VCaP (cell line): ENCODE results near the gene IFI6.

ENCODE experiments used
- H3K27ac ChIP-seq: fragments of 450-650 bp; 2 replicates; pipeline ENCODE4 v1.5.1; 2017
- TF ChIP-seq, protein P1 (sequence below): fragments of 450-650 bp; conservative IDR thresholded peaks from 2 replicates; pipeline ENCODE4 v1.5.1; 2017; ENCODE audit warnings: mild to moderate bottlenecking, moderate library complexity

Gene IFI6, protein sequence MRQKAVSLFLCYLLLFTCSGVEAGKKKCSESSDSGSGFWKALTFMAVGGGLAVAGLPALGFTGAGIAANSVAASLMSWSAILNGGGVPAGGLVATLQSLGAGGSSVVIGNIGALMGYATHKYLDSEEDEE

DNA sequence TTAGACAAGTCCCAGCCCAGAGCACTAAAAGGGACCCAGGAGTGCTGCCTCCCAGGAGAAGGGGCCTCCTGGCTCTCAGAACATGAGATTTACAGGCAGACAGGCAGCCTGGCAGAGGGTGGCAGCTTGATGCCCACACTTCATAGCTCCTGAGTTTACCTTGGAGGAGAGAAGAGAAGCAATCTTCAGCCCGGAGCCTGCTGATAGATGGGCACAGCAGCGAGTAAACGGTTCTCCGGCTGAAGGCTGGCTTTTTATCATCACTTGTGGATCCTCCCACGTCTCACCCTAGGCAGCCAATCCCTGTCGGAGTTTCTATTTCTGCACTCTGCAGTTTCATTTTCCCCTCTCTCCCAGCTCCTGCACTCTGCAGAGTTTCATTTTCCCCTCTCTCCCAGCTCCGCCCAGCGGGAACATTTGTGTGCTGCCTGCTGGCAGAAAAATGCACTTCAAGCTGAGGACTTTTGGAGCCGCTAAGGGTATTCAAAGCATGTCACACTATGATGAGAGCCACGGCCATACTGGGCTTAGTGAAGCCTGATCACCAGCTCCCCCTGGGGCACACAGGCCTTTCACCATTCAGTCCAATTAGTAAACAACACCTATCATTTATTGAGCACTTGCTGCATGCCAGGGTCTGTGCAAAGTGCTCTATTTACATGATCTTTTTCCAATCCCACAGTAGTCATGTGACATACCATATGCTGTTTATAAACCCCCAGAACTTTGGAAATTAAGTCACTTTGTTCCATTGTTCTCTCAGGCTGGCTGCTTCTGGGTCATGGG, at the start of gene IFI6:
Gene IFI6 (minus strand): TSS at position 229 of the 786 bp plus-strand sequence. CDS start 2,878 bp downstream, outside the sequence.
- H3K27ac ChIP-seq: peak within 1 kb of the TSS; percentile 69
- TF ChIP-seq, protein P1, sequence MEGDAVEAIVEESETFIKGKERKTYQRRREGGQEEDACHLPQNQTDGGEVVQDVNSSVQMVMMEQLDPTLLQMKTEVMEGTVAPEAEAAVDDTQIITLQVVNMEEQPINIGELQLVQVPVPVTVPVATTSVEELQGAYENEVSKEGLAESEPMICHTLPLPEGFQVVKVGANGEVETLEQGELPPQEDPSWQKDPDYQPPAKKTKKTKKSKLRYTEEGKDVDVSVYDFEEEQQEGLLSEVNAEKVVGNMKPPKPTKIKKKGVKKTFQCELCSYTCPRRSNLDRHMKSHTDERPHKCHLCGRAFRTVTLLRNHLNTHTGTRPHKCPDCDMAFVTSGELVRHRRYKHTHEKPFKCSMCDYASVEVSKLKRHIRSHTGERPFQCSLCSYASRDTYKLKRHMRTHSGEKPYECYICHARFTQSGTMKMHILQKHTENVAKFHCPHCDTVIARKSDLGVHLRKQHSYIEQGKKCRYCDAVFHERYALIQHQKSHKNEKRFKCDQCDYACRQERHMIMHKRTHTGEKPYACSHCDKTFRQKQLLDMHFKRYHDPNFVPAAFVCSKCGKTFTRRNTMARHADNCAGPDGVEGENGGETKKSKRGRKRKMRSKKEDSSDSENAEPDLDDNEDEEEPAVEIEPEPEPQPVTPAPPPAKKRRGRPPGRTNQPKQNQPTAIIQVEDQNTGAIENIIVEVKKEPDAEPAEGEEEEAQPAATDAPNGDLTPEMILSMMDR: peak; percentile 58

DNA sequence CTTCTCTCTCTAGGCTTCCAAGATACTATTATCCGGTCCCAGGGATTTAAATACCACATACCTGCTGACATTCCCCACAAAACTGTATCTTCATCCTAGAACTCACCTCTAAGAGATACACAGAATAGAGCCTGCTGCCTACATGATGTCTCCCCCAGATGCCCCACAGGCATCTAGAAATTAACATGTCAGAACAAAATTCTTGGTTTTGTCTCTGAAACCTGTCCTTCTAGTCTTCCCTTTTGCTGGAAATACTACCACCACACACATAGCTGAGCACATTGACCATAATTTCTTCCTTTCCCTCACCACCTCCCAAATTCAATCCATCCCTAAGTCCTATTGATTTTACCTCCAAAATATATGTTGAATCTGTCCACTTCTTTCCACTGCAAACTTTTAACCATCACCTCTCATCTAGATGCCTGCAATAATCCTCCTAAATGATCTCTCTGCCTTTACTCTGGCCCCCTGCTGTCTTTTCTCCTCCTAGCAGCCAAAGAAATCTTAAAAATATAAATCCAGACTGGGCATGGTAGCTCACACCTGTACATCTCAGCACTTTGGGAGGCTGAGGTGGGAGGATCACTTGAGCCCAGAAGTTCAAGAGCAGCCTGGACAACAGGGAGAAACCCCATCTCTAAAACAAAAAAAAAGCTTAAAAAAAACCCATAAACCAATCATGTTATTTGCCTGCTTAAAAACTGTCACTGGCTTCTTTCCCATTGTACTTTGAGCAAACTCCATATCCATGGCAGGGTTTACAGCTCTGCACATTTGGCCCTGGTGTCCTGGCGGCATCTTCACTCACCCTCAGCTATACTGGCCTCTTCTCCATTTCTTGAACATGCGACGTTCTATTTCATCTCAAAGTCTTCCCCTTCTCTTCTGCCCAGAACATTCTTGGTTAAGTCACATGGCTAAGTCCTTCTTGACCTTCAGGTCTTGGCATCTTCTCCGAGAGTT, 47.6 kb upstream of the IFI6 start:
- TF ChIP-seq, protein P1: peak; percentile 56
- H3K27ac ChIP-seq: no peak overlapping the region

DNA sequence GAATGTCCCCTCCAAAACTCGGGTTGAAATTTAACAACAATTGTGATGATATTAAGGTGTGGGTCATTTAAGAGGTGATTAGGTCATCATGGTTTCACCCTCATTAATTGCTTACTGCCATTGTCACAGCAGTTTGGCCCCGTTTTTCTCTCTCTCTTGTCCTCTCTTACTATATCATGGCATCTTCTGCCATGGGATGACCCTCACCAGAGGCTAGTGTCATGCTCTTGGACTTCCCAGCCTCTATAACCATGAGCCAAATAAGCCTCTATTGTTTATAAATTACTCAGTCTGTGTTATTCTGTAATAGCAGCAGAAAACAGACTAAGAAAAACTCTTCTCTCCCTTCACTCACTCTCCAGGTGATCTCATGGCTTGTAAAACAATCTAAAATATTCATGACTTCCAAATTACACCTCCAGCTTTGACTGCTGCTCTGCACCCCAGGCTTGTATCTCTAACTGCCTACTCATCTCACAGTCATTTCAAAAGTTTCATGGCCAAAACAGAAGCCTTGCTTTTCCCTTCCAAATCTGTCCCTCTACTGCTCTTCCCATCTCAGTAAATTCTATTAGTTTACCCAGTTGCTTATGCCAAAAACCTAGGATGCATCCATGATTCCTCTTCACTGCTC, 44.4 kb upstream of the IFI6 start:
- TF ChIP-seq, protein P1: no peak
- no peak overlapping the region for H3K27ac ChIP-seq

DNA sequence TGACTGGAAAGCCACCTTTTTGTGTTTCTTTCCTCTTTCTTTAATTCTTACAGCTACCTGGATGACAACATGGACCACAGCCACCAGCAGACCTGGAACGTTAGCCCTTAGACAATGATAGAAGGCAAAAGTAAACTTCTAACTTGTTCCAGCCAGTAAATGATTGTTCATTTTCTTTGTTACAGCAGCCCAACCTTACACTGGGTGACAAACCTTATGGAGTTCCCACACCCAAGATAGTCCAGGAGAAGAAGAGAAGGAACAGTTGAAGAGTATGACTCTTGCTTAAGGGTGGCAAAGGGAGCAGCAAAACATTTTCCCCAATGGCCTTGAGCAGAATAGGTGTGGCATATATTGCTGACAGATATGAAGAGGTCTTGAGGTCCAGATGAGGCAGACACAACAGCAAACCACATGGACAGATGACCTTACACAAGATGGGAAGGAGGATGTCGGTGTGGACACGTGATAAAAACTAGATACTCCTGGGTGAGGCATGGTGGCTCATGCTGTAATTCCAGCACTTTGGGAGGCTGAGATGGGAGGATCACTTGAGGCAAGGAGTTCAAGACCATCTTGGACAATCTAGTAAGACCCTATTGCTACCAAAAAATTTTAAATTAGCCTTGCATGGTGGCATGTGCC, 42.0 kb upstream of the IFI6 start:
- TF ChIP-seq, protein P1: no peak

DNA sequence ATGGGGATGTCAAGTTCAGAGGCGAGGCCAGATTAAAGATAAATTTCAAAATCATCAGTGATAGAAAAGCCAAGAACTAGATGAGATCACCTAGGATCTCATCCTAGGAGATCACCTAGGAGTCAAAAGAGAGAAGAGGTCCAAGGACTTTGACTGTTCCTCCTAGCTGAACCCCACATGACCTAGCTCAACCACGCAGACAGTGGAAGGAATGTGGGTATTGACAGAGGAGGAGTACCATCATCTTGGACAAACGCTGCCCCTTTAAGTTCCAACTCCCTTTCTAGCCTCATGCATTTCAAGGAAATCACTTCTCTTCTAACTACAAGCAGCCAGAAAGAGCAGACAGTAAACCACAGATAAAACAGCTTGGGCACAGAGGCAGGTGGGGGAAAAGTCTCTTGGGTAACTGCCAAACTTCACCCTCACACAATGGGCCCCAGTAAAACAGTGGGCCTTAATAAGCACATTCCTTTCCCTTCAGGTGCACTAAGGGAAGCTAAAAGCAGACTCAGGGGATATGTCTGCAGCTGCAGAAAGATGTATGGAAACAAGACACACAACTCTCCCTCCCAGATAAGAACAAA, 41.2 kb upstream of the IFI6 start:
- TF ChIP-seq, protein P1: no peak
- no peak overlapping the region for H3K27ac ChIP-seq

More for the DNA sequence above, 42.0 kb upstream of the IFI6 start:
- H3K27ac ChIP-seq: no peak overlapping the region

DNA sequence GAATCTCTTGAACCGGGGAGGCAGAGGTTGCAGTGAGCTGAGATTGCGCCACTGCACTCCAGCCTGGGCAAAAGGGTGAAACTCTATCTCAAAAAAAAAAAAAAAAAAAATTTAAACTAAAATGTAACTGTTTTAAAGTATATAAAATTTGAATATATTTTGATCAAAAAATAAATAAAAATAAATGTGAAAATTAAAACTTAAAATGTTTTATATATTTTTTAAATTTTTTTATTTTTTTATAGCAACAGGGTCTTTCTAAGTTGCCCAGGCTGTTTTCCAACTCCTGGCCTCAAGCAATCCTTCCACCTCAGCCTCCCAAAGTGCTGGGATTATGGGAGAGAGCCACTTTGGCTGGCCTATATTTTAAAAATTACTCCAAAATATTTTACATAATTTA, 38.6 kb upstream of the IFI6 start:
- H3K27ac ChIP-seq: no peak overlapping the region
- TF ChIP-seq, protein P1: no peak
